Activated CD8-positive, alpha-beta T cell treated with anti-CD3 and anti-CD28 coated beads for 36 hours (primary cell): ENCODE measurements around the gene MYO10. TPM values are rescaled to one million over a fixed set of nuclear protein-coding genes. Genes with fewer than 3 reads are reported as not detected.

Source experiments
- ATAC-seq: fragments of 200-7000 bp; cut with Tn5 transposase; one replicate; pipeline ENCODE4 v1.10.0; 2021; ENCODE audit warnings: mild to moderate bottlenecking, moderate library complexity
- CTCF ChIA-PET: fragments of 350-600 bp; sonication (Branson Sonifier 250); formaldehyde crosslinking; loops from one replicate; lab custom pipeline; 2021; ENCODE audit warnings: antibody characterized with exemption; lab: Charles Lee
- POLR2A ChIA-PET: fragments of 350-600 bp; sonication (Branson Sonifier 250); formaldehyde crosslinking; loops from one replicate; lab custom pipeline; 2021; ENCODE audit warnings: antibody characterized with exemption; lab: Charles Lee
- DNase-seq: peaks from one replicate; pipeline ENCODE4 v3.0.0-alpha.2; 2020
- H3K27ac Mint-ChIP-seq: one replicate; pipeline ENCODE4 v1.8.0; 2021; ENCODE audit warnings: mild to moderate bottlenecking, mixed read lengths
- H3K27me3 Mint-ChIP-seq: one replicate; pipeline ENCODE4 v1.8.0; 2021; ENCODE audit warnings: mixed read lengths
- H3K36me3 Mint-ChIP-seq: one replicate; pipeline ENCODE4 v1.8.0; 2021; ENCODE audit warnings: low read depth, mixed read lengths
- H3K4me1 Mint-ChIP-seq: one replicate; pipeline ENCODE4 v1.8.0; 2021; ENCODE audit warnings: low read depth, mixed read lengths
- H3K4me3 Mint-ChIP-seq: one replicate; pipeline ENCODE4 v1.8.0; 2021; ENCODE audit warnings: mild to moderate bottlenecking, moderate library complexity, mixed read lengths
- H3K9me3 Mint-ChIP-seq: one replicate; pipeline ENCODE4 v1.8.0; 2021; ENCODE audit warnings: mixed read lengths
- CTCF ChIP-seq: fragments of 200-600 bp; IDR thresholded peaks from one replicate; pipeline ENCODE4 v1.8.0; 2022; ENCODE audit warnings: antibody characterized with exemption, mild to moderate bottlenecking
- intact Hi-C: fragments of 100-400 bp; cut with micrococcal nuclease; formaldehyde crosslinking; loops from one replicate; pipeline ENCODE4 v1.10.0; 2022
- total RNA-seq, 2 experiments: library from RNA; stranded (reverse); gene quantifications; one replicate each; pipeline ENCODE4 v1.2.3, GENCODE V29; 2021

MYO10 gene
- total RNA-seq, 2 experiments from 2014 or later, result 0.09 TPM; not detected in 1

- H3K4me1 Mint-ChIP-seq, result peaks cover 5% of the 10 kb centered on the region
- POLR2A ChIA-PET, result interaction anchor here (1.1 kb wide), 1 partner anchor 186 kb away, joined by 4 read pairs; no protein-coding TSS in a partner anchor
These were observed 272.2 kb downstream of the MYO10 start for GRCh38 chr5:16663840-16664239.

GRCh38 chr5:16661713-16662112 is 274.4 kb downstream of the MYO10 start:
- CTCF ChIA-PET, result interaction anchor here (1.5 kb wide), 1 partner anchor 11 kb away, joined by 6 read pairs; no protein-coding TSS in a partner anchor
- no peak overlapping the region for H3K4me3 Mint-ChIP-seq
- H3K27me3 Mint-ChIP-seq, result no peaks in the 10 kb centered on the region
- no peak for TF ChIP-seq CTCF
- no peak overlapping the region for H3K27ac Mint-ChIP-seq
- peaks cover 9% of the 10 kb centered on the region for H3K4me1 Mint-ChIP-seq
- no peaks in the 10 kb centered on the region for H3K9me3 Mint-ChIP-seq
- POLR2A ChIA-PET, result no interaction called here
- no peak for ATAC-seq
- intact Hi-C loops, result no loop called here
- no peak for DNase-seq
- H3K36me3 Mint-ChIP-seq, result no peaks in the 10 kb centered on the region

More at GRCh38 chr5:16663840-16664239, 272.2 kb downstream of the MYO10 start:
- CTCF ChIA-PET, result interaction anchor here (1.4 kb wide), 1 partner anchor 9 kb away, joined by 3 read pairs; no protein-coding TSS in a partner anchor
- Mint-ChIP-seq H3K27ac (no peak overlapping the region), H3K36me3 (no peaks in the 10 kb centered on the region), H3K4me3 (no peak overlapping the region), H3K9me3 (no peaks in the 10 kb centered on the region), H3K27me3 (no peaks in the 10 kb centered on the region)
- no peak for TF ChIP-seq CTCF
- ATAC-seq (no peak), DNase-seq (no peak)
- intact Hi-C loops, result no loop called here

GRCh38 chr5:16660982-16661381 is 275.1 kb downstream of the MYO10 start:
- Mint-ChIP-seq H3K4me3 (no peak overlapping the region), H3K27ac (no peak overlapping the region), H3K36me3 (no peaks in the 10 kb centered on the region), H3K27me3 (no peaks in the 10 kb centered on the region), H3K9me3 (no peaks in the 10 kb centered on the region), H3K4me1 (peaks cover 11% of the 10 kb centered on the region)
- CTCF ChIA-PET, result no interaction called here
- POLR2A ChIA-PET, result no interaction called here
- ATAC-seq (no peak), DNase-seq (no peak)
- no peak for TF ChIP-seq CTCF
- intact Hi-C loops, result no loop called here

GRCh38 chr5:16659536-16659935 is 276.6 kb downstream of the MYO10 start:
- no peak for ATAC-seq
- intact Hi-C loops, result no loop called here
- no peaks in the 10 kb centered on the region for H3K36me3 Mint-ChIP-seq
- no peak for TF ChIP-seq CTCF
- DNase-seq, result no peak
- CTCF ChIA-PET, result no interaction called here
- H3K4me1 Mint-ChIP-seq, result peaks cover 16% of the 10 kb centered on the region
- no peak overlapping the region for H3K27ac Mint-ChIP-seq
- H3K4me3 Mint-ChIP-seq, result no peak overlapping the region
- no peaks in the 10 kb centered on the region for H3K27me3 Mint-ChIP-seq
- POLR2A ChIA-PET, result no interaction called here
- no peaks in the 10 kb centered on the region for H3K9me3 Mint-ChIP-seq

- no peak for TF ChIP-seq CTCF
- Mint-ChIP-seq H3K9me3 (no peaks in the 10 kb centered on the region), H3K36me3 (no peaks in the 10 kb centered on the region), H3K27me3 (no peaks in the 10 kb centered on the region), H3K27ac (no peak overlapping the region), H3K4me3 (no peak overlapping the region), H3K4me1 (peaks cover 10% of the 10 kb centered on the region)
- DNase-seq, result no peak
- POLR2A ChIA-PET, result interaction anchor here (1.0 kb wide), 1 partner anchor 39 kb away, joined by 3 read pairs; no protein-coding TSS in a partner anchor
- CTCF ChIA-PET, result interaction anchor here (1.0 to 2.6 kb wide), 3 partner anchors 10 to 34 kb away, joined by 3 to 16 read pairs (median 4); no protein-coding TSS in a partner anchor
- no peak for ATAC-seq
- intact Hi-C loops, result no loop called here
These were observed 279.4 kb downstream of the MYO10 start for GRCh38 chr5:16656561-16657191.
